Measurements from ENCODE around the gene BPTF. TPM values are rescaled to one million over a fixed set of nuclear protein-coding genes. Genes with fewer than 3 reads are reported as not detected.
A peak's percentile ranks its signal among the peaks of the same experiment; 100 is the strongest.
"Not testable (repeated sequence)": the region's sequence is repeated elsewhere in the genome, so short reads cannot be mapped to it uniquely, and the experiment has no call there.

Gene BPTF
- polyA plus RNA-seq, 3 donors from 2014 or later, result 5.0 to 30.9 (median 14.3) TPM

- Mint-ChIP-seq H3K4me1 (peaks cover 50 to 81% of the 10 kb centered on the region in 2 donors), H3K27me3 (ENCODE audit: low read depth in 3 of 3) (no peaks in the 10 kb centered on the region), H3K9me3 (no peaks in the 10 kb centered on the region), H3K4me3 (no peak overlapping the region), H3K27ac (peak overlapping the region; percentile 27 to 55 (median 46)), H3K36me3 (no peaks in the 10 kb centered on the region)
- no peak for DNase-seq
These were observed 17.3 kb downstream of the BPTF start for GRCh38 chr17:67842648-67843047.

GRCh38 chr17:67845374-67845773 lies 20.1 kb downstream of the BPTF start:
- Mint-ChIP-seq H3K4me3 (no peak overlapping the region), H3K36me3 (no peaks in the 10 kb centered on the region), H3K27ac (no peak overlapping the region), H3K9me3 (no peaks in the 10 kb centered on the region), H3K4me1 (peaks cover 47 to 75% of the 10 kb centered on the region in 2 donors), H3K27me3 (ENCODE audit: low read depth in 3 of 3) (no peaks in the 10 kb centered on the region)
- DNase-seq, result no peak

GRCh38 chr17:67848189-67848588 lies 22.9 kb downstream of the BPTF start:
- Mint-ChIP-seq H3K4me1 (peaks cover 49 to 80% of the 10 kb centered on the region in 2 donors), H3K27ac (peak overlapping the region in 1 of 6 donors; percentile 51)
- DNase-seq; H3K4me3 Mint-ChIP-seq; H3K27me3 Mint-ChIP-seq (ENCODE audit: low read depth in 3 of 3); H3K36me3 Mint-ChIP-seq; H3K9me3 Mint-ChIP-seq: not testable (repeated sequence)

DNA sequence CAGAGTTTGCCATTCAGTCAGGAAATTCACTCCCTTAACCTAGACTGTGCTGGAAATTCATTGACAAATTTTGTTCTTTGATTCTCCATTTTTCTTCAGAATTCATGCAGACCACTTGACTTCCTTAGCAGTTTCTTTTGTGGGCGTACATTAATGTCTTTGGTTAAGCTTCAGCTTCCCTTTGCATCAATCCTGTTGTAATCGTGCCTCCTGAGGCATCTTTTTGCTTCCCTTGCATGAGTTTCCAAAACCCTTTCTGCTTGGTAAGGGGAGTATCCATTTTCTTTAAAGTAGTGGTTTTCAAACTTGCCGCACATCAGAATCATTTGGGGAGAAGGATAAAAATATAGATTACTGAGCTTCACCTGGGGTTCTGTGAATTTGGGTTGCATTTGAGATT lies 23.5 kb downstream of the BPTF start:
- H3K36me3 Mint-ChIP-seq; H3K4me3 Mint-ChIP-seq; H3K9me3 Mint-ChIP-seq; DNase-seq; H3K27me3 Mint-ChIP-seq (ENCODE audit: low read depth in 3 of 3): not testable (repeated sequence)
- Mint-ChIP-seq H3K27ac (peak overlapping the region in 5 of 6 donors; percentile 2 to 68 (median 55)), H3K4me1 (peaks cover 52 to 81% of the 10 kb centered on the region in 2 donors)

- DNase-seq, result no peak
- H3K36me3 Mint-ChIP-seq, result peaks cover 7 to 9% (median 8%) of the 10 kb centered on the region in 3 donors
- peak overlapping the region in 5 of 6 donors; percentile 3 to 64 (median 31) for H3K27ac Mint-ChIP-seq
- no peaks in the 10 kb centered on the region for H3K9me3 Mint-ChIP-seq
- H3K4me1 Mint-ChIP-seq, result peaks cover 70 to 93% of the 10 kb centered on the region in 2 donors
- peaks cover 0 to 1% (median 0%) of the 10 kb centered on the region in 3 donors for H3K27me3 Mint-ChIP-seq (ENCODE audit: low read depth in 3 of 3)
- H3K4me3 Mint-ChIP-seq, result no peak overlapping the region
These were observed 25.8 kb downstream of the BPTF start for GRCh38 chr17:67850991-67851631.

GRCh38 chr17:67853703-67854102 lies 28.4 kb downstream of the BPTF start:
- H3K27me3 Mint-ChIP-seq (ENCODE audit: low read depth in 3 of 3), result peaks cover 0 to 3% (median 0%) of the 10 kb centered on the region in 3 donors
- H3K4me3 Mint-ChIP-seq, result peak overlapping the region in 1 of 5 donors; percentile 54
- no peak for DNase-seq
- peaks cover 71 to 93% of the 10 kb centered on the region in 2 donors for H3K4me1 Mint-ChIP-seq
- H3K27ac Mint-ChIP-seq, result peak overlapping the region in 2 of 6 donors; percentile 24 to 71
- peaks cover 8 to 13% (median 9%) of the 10 kb centered on the region in 3 donors for H3K36me3 Mint-ChIP-seq
- H3K9me3 Mint-ChIP-seq, result no peaks in the 10 kb centered on the region

GRCh38 chr17:67854378-67854777 lies 29.1 kb downstream of the BPTF start:
- H3K36me3 Mint-ChIP-seq, result peaks cover 8 to 13% (median 9%) of the 10 kb centered on the region in 3 donors

GRCh38 chr17:67855504-67856324 lies 30.4 kb downstream of the BPTF start:
- no peak for DNase-seq
- H3K4me1 Mint-ChIP-seq, result peaks cover 73 to 100% of the 10 kb centered on the region in 2 donors
- no peaks in the 10 kb centered on the region for H3K9me3 Mint-ChIP-seq
- H3K4me3 Mint-ChIP-seq, result peak overlapping the region; percentile 45 to 71 (median 70)
- peaks cover 0 to 3% (median 0%) of the 10 kb centered on the region in 3 donors for H3K27me3 Mint-ChIP-seq (ENCODE audit: low read depth in 3 of 3)
- peak overlapping the region; percentile 51 to 89 (median 80) for H3K27ac Mint-ChIP-seq
- H3K36me3 Mint-ChIP-seq, result peaks cover 8 to 13% (median 9%) of the 10 kb centered on the region in 3 donors

More at GRCh38 chr17:67854378-67854777, 29.1 kb downstream of the BPTF start:
- H3K4me3 Mint-ChIP-seq, result peak overlapping the region in 4 of 5 donors; percentile 29 to 54 (median 48)
- H3K27me3 Mint-ChIP-seq (ENCODE audit: low read depth in 3 of 3), result peaks cover 0 to 3% (median 0%) of the 10 kb centered on the region in 3 donors
- no peak for DNase-seq
- H3K27ac Mint-ChIP-seq, result peak overlapping the region; percentile 46 to 78 (median 72)
- H3K9me3 Mint-ChIP-seq, result no peaks in the 10 kb centered on the region
- H3K4me1 Mint-ChIP-seq, result peaks cover 69 to 93% of the 10 kb centered on the region in 2 donors

GRCh38 chr17:67856402-67856801 lies 31.1 kb downstream of the BPTF start:
- DNase-seq; H3K9me3 Mint-ChIP-seq; H3K27me3 Mint-ChIP-seq (ENCODE audit: low read depth in 3 of 3): not testable (repeated sequence)
- Mint-ChIP-seq H3K27ac (peak overlapping the region; percentile 51 to 89 (median 80)), H3K4me3 (peak overlapping the region; percentile 45 to 71 (median 70)), H3K4me1 (peaks cover 73 to 100% of the 10 kb centered on the region in 2 donors), H3K36me3 (peaks cover 8 to 13% (median 9%) of the 10 kb centered on the region in 3 donors)

DNA sequence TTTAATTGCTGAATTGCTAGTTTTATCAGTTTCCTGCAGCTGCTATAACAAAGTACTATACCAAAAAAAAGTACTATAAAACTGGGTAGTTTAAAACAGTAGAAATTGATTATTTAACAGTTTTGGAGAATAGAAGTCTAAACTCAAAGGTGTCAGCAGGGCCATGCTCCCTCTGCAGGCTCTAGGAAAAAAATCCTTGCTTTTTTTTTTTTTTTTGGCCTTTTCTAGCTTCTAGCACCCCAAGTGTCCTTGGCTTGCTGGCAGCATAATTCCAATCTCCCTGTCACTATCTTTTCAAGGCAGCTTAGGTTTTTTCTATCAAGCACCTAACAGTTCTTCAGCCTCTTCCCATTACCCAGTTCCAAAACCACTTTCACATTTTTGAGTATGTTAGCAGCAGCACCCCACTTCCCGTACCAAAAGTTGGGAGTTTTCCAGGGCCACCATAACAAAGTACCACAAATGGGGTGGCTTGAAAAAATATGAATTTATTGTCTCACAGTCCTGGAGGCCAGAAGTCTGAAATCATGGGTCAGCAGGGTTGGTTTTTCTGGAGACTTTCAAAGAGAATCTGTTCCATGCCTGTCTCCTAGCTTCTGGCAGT lies 37.4 kb downstream of the BPTF start:
- peak overlapping the region in 3 of 6 donors; percentile 58 to 88 (median 60) for H3K27ac Mint-ChIP-seq
- peaks cover 64 to 92% of the 10 kb centered on the region in 2 donors for H3K4me1 Mint-ChIP-seq
- H3K4me3 Mint-ChIP-seq, result peak overlapping the region in 1 of 5 donors; percentile 36
- H3K27me3 Mint-ChIP-seq (ENCODE audit: low read depth in 3 of 3), result peaks cover 0 to 2% (median 0%) of the 10 kb centered on the region in 3 donors
- H3K36me3 Mint-ChIP-seq, result peaks cover 0 to 5% (median 4%) of the 10 kb centered on the region in 3 donors
- no peak for DNase-seq
- H3K9me3 Mint-ChIP-seq, result no peaks in the 10 kb centered on the region

GRCh38 chr17:67863624-67864247 lies 38.4 kb downstream of the BPTF start:
- Mint-ChIP-seq H3K36me3 (peaks cover 0 to 4% (median 0%) of the 10 kb centered on the region in 3 donors), H3K4me1 (peaks cover 64 to 92% of the 10 kb centered on the region in 2 donors), H3K27me3 (ENCODE audit: low read depth in 3 of 3) (no peaks in the 10 kb centered on the region), H3K27ac (peak overlapping the region; percentile 55 to 87 (median 74)), H3K9me3 (no peaks in the 10 kb centered on the region), H3K4me3 (peak overlapping the region in 1 of 5 donors; percentile 60)
- no peak for DNase-seq

- H3K27ac Mint-ChIP-seq, result peak overlapping the region in 5 of 6 donors; percentile 22 to 66 (median 38)
- H3K4me3 Mint-ChIP-seq, result no peak overlapping the region
- H3K27me3 Mint-ChIP-seq (ENCODE audit: low read depth in 3 of 3), result no peaks in the 10 kb centered on the region
- DNase-seq, result no peak
- H3K4me1 Mint-ChIP-seq, result peaks cover 59 to 88% of the 10 kb centered on the region in 2 donors
- H3K36me3 Mint-ChIP-seq, result peaks cover 0 to 4% (median 0%) of the 10 kb centered on the region in 3 donors
- H3K9me3 Mint-ChIP-seq, result no peaks in the 10 kb centered on the region
These were observed 40.1 kb downstream of the BPTF start for GRCh38 chr17:67865438-67865837.

DNA sequence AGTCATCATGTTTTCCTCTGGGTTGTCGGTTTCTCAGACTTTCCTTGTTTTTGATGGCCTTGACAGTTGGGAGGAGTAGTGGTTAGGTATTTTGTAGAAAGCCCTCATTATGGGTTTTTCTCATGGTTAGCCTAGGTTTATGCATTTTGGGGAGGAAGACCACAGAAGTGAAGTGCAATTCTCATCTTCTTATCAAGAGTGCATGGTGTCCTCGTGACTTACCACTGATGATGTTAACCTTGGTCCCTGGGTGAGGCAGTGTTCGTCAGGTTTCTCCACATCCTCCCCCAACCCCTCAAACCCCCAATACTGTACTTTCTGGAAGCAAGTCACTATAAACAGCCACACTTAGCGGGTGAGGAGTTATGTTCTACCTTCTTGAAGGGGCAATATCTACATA lies 42.3 kb downstream of the BPTF start:
- Mint-ChIP-seq H3K27ac (peak overlapping the region; percentile 58 to 93 (median 86)), H3K9me3 (no peaks in the 10 kb centered on the region), H3K36me3 (peaks cover 0 to 4% (median 0%) of the 10 kb centered on the region in 3 donors), H3K4me1 (peaks cover 46 to 76% of the 10 kb centered on the region in 2 donors), H3K4me3 (peak overlapping the region; percentile 62 to 69 (median 65)), H3K27me3 (ENCODE audit: low read depth in 3 of 3) (no peaks in the 10 kb centered on the region)
- DNase-seq, result peak; percentile 53 to 67 (median 60)
